HG03575 (cell line): ENCODE data around the gene SLIT1.

Source experiments
- ATAC-seq: cut with Tn5 transposase; IDR thresholded peaks from one replicate; pipeline ENCODE4 v1.9.1; 2021; ENCODE audit not compliant: unreplicated experiment, insufficient number of reproducible peaks, low FRiP score; ENCODE audit errors: extremely low read depth

The SLIT1 gene

GRCh38 chr10:97176226-97176625 lies 9.5 kb downstream of the SLIT1 start:
- no peak for ATAC-seq

GRCh38 chr10:97175586-97175985 lies 10.2 kb downstream of the SLIT1 start:
- ATAC-seq = no peak

- no peak for ATAC-seq
Observed at GRCh38 chr10:97174941-97175340, 10.8 kb downstream of the SLIT1 start.

- no peak for ATAC-seq
Observed at GRCh38 chr10:97174276-97174775, 11.4 kb downstream of the SLIT1 start.

- no peak for ATAC-seq
Observed at GRCh38 chr10:97173036-97173435, 12.7 kb downstream of the SLIT1 start.

GRCh38 chr10:97171001-97171400 lies 14.8 kb downstream of the SLIT1 start:
- no peak for ATAC-seq

GRCh38 chr10:97169911-97170693 lies 15.7 kb downstream of the SLIT1 start:
- no peak for ATAC-seq

- ATAC-seq = no peak
Observed at GRCh38 chr10:97169063-97169462, 16.7 kb downstream of the SLIT1 start.

GRCh38 chr10:97168645-97169044 lies 17.1 kb downstream of the SLIT1 start:
- ATAC-seq = no peak

- no peak for ATAC-seq
Observed at GRCh38 chr10:97165499-97165898, 20.3 kb downstream of the SLIT1 start.

- no peak for ATAC-seq
Observed at GRCh38 chr10:97163781-97164501, 21.8 kb downstream of the SLIT1 start.

GRCh38 chr10:97163181-97163580 lies 22.6 kb downstream of the SLIT1 start:
- no peak for ATAC-seq

- ATAC-seq = no peak
Observed at GRCh38 chr10:97159646-97160305, 26.0 kb downstream of the SLIT1 start.

GRCh38 chr10:97157578-97158095 lies 28.1 kb downstream of the SLIT1 start:
- no peak for ATAC-seq

- ATAC-seq = no peak
Observed at GRCh38 chr10:97154781-97155180, 31.0 kb downstream of the SLIT1 start.

- ATAC-seq = no peak
Observed at GRCh38 chr10:97154162-97154561, 31.6 kb downstream of the SLIT1 start.

- no peak for ATAC-seq
Observed at GRCh38 chr10:97153270-97153850, 32.4 kb downstream of the SLIT1 start.

- ATAC-seq = no peak
Observed at GRCh38 chr10:97151307-97151914, 34.3 kb downstream of the SLIT1 start.

- ATAC-seq = no peak
Observed at GRCh38 chr10:97150616-97151015, 35.1 kb downstream of the SLIT1 start.
